Activated CD8-positive, alpha-beta memory T cell treated with anti-CD3 and anti-CD28 coated beads, Interleukin-2, amount 50 U/mL, for 1 hour (primary cell): ENCODE data around the gene GALNT12.

Experiments used
- DNase-seq: peaks from one replicate; pipeline ENCODE4 v3.0.0-alpha.2; 2020; ENCODE audit errors: extremely low read depth

Gene GALNT12

DNA sequence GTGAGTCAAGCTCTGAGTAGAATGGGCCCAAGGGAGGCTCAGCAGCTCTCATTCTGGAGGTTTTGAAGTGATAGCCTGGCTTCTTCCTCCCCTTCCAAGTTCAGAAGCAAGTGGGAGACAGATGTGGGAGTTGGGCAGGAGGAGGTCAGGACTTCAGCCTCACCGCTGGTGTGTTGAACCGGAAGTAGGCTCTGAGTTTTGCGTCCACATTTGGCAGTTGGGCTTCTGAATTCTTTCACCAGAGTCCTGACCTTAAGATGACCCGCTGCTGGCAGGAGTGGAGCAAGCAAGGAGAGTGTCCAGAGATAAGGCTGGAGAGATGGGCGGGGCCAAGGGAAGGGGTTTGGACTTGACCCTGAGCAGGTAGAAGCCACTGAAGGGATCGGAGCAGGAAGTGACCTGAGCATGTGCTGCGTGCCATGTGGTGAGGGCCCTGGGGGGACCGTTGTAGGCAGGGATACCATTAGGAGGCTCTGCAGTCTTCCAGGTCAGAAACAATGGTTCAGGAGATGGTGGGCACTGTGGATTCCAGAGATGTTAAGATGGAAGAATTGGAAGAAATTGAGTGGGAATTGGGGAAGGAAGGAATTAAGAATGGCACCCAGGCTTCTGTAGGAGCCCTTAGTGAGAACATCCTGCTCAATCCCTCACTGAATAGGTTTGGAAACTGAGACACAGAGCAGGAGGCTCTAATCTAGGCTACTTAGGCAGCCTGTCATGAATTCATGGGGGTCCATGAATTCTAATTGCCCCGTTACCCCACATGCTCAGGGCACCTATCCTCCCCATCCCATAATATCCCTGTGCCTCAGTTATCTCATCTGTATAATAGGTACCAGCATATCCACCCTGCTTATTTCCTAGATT, 25.9 kb downstream of the GALNT12 start:
- no peak for DNase-seq

DNA sequence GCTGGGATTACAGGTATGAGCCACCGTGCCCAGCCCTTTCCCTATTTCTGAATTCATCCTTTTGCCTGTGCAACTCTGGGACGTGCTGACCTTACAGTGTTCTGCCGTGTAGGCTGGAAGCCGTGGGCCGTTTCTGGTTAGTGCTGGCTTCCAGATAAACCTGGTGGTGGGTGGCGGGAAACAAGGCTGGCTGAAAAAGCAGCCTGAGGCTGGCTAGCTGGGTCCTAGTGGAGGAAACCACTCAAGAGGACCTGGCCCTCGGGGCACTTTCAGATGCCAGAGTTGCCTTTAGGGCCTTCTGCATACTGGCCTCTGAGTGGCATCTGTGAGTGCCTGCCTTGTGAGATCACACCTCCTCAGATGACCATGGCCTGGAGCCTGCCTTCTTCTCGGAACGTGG, 26.9 kb downstream of the GALNT12 start:
- DNase-seq = no peak

GRCh38 chr9:98836206-98836605, 28.7 kb downstream of the GALNT12 start:
- no peak for DNase-seq

GRCh38 chr9:98837516-98837915, 30.0 kb downstream of the GALNT12 start:
- no peak for DNase-seq

DNA sequence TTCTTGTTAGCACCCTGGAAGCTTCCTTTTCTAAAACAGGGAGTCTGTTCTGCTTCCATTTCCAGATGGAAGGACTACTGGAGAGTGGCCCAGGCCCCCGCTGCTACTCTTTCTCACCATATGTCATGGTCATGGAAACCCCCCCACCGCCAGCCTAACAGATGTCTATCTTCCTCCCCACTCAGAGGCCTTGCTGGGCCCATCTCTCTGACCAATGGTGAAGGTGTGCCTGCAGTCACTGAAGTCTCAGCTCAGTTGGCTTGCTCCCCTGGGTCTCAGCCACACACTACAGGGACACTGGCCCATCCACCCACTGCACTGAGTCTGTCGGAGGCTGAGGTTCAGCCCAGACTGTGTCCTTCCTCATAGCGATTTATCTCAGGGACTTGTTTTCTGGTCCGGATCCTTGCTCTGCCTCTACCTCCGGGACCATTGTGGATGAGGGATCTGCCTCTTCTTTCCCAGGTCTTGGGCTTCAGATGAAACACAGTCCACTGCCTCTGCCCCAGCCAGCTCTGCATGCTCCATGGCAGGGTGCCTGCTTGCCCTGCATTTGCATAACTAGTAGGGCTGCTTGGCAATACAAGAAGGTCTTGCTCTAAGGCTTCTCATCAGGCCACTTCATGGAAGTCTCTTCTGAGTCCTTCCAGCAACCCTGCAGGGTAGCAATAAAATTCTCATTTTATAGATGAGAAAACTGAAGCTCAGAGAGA, 30.8 kb downstream of the GALNT12 start:
- DNase-seq = no peak

- no peak for DNase-seq
These were observed 31.5 kb downstream of the GALNT12 start for GRCh38 chr9:98838868-98839565.

GRCh38 chr9:98839724-98840123, 32.3 kb downstream of the GALNT12 start:
- DNase-seq = no peak

- DNase-seq = no peak
These were observed 35.0 kb downstream of the GALNT12 start for GRCh38 chr9:98842510-98842909.

- no peak for DNase-seq
These were observed 38.6 kb downstream of the GALNT12 start for GRCh38 chr9:98846081-98846480.

DNA sequence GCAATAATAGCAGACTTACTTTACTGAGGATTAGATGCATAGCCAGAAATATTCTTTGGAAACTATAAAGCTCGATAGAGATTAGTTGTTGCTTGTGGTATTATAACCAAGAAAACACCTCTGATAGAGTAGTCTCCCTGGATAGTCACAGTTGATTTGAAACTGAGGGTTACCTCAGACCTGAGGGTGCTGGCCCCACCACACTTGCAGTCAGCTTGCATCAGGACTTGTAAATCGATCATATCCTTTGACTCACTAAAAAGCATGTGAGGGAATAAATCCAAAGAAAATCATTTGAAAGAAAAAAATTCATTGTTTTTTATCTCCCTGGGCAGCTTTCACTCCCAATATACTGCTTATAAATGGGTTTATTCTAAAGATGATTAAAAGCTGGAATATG, 39.4 kb downstream of the GALNT12 start:
- no peak for DNase-seq

GRCh38 chr9:98848450-98849149, 41.1 kb downstream of the GALNT12 start:
- peak; percentile 41 for DNase-seq

DNA sequence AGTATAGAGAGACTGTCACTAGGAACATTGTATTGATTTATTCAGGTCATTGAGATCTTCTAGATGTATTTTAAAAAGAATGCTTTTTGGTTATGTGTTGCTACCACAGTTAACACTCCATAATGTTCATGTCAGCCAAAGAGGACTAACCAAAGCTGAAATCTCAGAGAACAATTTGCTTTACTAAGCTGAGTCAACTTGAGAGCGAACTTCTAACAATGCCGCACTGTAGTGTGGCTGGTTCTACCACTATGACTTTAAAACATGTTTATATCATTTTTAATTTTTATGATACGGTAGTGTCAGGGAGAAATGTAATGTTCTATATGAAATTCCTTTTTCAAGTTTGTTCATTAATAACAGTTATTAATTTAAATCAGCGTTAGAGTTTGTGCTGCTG, 42.1 kb downstream of the GALNT12 start:
- DNase-seq = no peak

DNA sequence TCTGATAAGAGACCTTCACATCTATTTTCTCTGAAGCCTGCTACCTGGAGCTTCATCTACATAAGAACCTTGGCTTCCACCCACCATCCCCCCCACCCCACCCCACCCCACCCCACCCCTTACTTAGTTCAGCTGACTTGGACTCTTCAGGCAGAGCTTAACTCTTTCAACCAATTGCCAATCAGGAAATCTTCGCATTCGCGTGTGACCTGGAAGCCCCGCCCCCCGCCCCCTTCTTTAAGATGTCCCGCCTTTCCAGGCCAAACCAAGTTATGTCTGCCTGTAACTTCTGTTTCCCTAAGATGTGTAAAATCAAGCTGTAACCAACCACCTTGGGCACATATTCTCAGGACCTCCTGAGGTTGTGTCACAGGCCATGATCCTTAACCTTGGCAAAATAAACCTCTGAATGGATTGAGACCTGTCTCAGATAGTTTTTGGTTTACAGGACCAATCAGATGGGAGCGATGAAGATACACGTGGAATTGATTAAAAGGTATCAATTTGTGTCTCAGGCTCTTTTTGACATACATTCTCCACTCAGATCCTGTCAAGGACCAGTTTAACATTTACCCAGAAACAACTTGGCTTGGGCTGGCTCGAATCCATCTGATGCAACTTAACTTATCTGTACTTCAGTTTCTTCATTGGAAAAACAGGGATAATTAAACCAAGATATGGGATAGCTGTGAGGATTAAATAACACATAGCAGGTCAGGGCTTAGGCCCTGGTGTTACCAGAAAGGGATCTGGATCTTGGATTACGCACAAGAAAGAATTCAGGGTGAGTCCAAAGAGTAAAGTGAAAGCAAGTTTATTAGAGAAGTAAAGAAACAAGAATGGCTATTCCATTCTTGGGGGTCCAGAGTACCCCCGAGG, 43.6 kb downstream of the GALNT12 start:
- DNase-seq = no peak

GRCh38 chr9:98851730-98852459, 44.4 kb downstream of the GALNT12 start:
- DNase-seq = no peak

- DNase-seq = no peak
These were observed 44.9 kb downstream of the GALNT12 start for GRCh38 chr9:98852460-98852734.

- no peak for DNase-seq
These were observed 45.5 kb downstream of the GALNT12 start for GRCh38 chr9:98852961-98853360.

DNA sequence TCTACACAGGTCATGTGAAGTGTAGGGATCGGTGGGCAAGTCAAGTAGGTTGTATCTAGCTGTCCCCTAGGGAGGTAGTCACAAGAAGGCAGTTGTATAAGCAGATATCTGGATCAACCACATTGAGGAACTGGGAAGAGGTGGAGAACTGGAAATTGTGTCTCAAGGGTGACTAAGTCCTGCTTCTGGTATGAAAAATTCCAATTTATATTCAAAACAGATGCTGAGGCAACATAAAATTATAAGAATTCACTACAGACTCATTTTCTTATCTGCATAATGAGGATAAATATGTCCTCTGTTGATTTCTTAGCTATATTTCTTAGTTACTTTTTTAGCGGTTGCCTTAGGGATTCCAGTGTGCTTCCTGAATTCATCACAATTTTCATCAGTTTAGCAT, 46.8 kb downstream of the GALNT12 start:
- DNase-seq = no peak

GRCh38 chr9:98855592-98855991, 48.1 kb downstream of the GALNT12 start:
- no peak for DNase-seq

DNA sequence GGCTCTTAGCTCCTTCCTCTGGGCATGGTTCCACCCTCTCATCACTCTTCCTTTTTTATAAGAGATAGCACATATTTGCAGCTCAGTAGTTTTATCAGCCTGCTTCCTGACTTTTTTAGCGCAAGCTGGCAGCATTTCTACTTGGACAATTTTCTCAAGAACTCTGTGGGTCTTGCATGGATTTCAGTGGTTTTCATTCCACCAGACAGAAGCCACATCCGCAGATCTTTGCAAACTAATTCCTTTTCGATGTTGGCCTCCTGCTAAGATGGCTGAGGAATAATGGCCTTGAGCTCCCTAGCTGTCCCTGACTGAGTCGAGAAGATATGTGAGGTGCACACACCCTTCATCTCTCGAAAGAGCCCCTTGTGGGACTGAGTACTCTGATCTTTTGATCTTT, 49.5 kb downstream of the GALNT12 start:
- DNase-seq = no peak

DNA sequence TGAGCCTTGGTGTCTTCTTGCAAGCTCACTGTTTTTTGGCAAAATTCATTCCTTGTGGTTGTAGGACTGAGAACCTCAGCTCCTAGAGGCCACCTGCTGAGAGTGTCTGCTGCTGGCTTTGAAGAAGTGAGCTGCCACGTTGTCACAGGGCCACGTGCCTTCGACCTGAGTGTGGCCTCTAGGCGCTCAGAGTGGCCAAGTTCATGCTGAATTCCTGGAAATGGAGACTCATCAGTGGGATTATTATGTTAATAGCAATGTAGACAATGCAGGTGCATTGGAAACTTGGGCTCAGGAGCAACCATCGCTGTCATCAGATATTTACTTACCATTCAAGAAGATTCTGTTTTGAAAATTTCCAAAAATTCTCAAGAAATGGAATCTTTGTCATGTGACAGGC, 52.5 kb downstream of the GALNT12 start:
- no peak for DNase-seq

GRCh38 chr9:98860871-98861293, 53.4 kb downstream of the GALNT12 start:
- no peak for DNase-seq
